H1 (cell line): ENCODE measurements around the gene TNFRSF11A.

ENCODE experiments used
- CHD1 ChIP-seq: IDR thresholded peaks from 2 replicates; pipeline ENCODE4 v1.6.1; 2012; ENCODE audit warnings: low read depth, low read length, improper control_type of control experiment
- CTCF ChIP-seq, 3 experiments: IDR thresholded peaks; 1 replicate in 2 of 3; 2 replicates in 1 of 3; pipeline versions ENCODE4 v1.5.1 to v1.6.1; 2011; ENCODE audit warnings: low read length in 3 of 3, mild to moderate bottlenecking in 3 of 3, inconsistent platforms in 2 of 3, low read depth in 1 of 3, moderate library complexity in 1 of 3; ENCODE audit not compliant: insufficient read depth in 1 of 3; ENCODE audit errors: control extremely low read depth in 1 of 3
- EGR1 ChIP-seq: IDR thresholded peaks from 2 replicates; pipeline ENCODE4 v1.6.1; 2011; ENCODE audit warnings: low read depth, low read length, borderline replicate concordance
- GABPA ChIP-seq: IDR thresholded peaks from 2 replicates; pipeline ENCODE4 v1.6.1; 2011; ENCODE audit warnings: mild to moderate bottlenecking, low read length, moderate library complexity, borderline replicate concordance; ENCODE audit not compliant: insufficient read depth
- SP1 ChIP-seq: IDR thresholded peaks from 2 replicates; pipeline ENCODE4 v1.6.1; 2011; ENCODE audit warnings: low read depth, low read length
- YY1 ChIP-seq: IDR thresholded peaks from 2 replicates; pipeline ENCODE4 v1.6.1; 2011; ENCODE audit warnings: low read depth, mild to moderate bottlenecking, low read length
- TF ChIP-seq, protein P1 (sequence below): IDR thresholded peaks from 2 replicates; pipeline ENCODE4 v1.6.1; 2012; ENCODE audit warnings: inconsistent platforms
- TF ChIP-seq, protein P2 (sequence below): IDR thresholded peaks from 2 replicates; pipeline ENCODE4 v1.6.1; 2011; ENCODE audit warnings: low read depth, mild to moderate bottlenecking, low read length; ENCODE audit not compliant: insufficient read depth

GRCh38 chr18:62384610-62385097 lies 59.5 kb downstream of the TNFRSF11A start:
- TF ChIP-seq CTCF (IDR thresholded peaks at IDR 0.05; ENCODE audit: control extremely low read depth in 1 of 3, insufficient read depth in 1 of 3, low read depth in 1 of 3, low read length in 3 of 3) (no peak), SP1 (no peak), YY1 (no peak), GABPA (no peak), EGR1 (no peak), CHD1 (no peak)
- TF ChIP-seq, protein P1, sequence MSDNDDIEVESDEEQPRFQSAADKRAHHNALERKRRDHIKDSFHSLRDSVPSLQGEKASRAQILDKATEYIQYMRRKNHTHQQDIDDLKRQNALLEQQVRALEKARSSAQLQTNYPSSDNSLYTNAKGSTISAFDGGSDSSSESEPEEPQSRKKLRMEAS: no peak
- TF ChIP-seq, protein P2, sequence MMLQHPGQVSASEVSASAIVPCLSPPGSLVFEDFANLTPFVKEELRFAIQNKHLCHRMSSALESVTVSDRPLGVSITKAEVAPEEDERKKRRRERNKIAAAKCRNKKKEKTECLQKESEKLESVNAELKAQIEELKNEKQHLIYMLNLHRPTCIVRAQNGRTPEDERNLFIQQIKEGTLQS: no peak
